Hair follicular keratinocyte (primary cell): ENCODE data around the gene MDC1. TPM values are rescaled to one million over a fixed set of nuclear protein-coding genes. Genes with fewer than 3 reads are reported as not detected.

Source experiments
- total RNA-seq: library from RNA; depleted of rRNA; stranded (reverse); fragments of >200 nt; gene quantifications from 2 replicates; pipeline ENCODE4 v1.2.3, GENCODE V29; 2015

MDC1 gene
- 9.9 and 17.6 TPM in 2 replicates for total RNA-seq

GRCh38 chr6:30717129-30717844 lies at the start of gene MDC1:
Gene MDC1 (minus strand): TSS chr6:30717281. CDS start chr6:30715175, 2,106 bp downstream.

GRCh38 chr6:30744054-30744805 lies 27.1 kb upstream of the MDC1 start, which contains the start of gene IER3:
Gene IER3 (minus strand): TSS chr6:30744547. CDS start chr6:30744518, 29 bp downstream.

GRCh38 chr6:30742316-30743098 lies 25.4 kb upstream of the MDC1 start, which contains the start of gene FLOT1:
Gene FLOT1 (minus strand): TSS chr6:30742687. CDS start chr6:30742189, 498 bp downstream.

GRCh38 chr6:30719791-30720737 lies 3.0 kb upstream of the MDC1 start, which contains the start of gene TUBB:
Gene TUBB (plus strand): TSS chr6:30720352. CDS start chr6:30720507, 155 bp downstream.

GRCh38 chr6:30690403-30691207 lies 26.5 kb downstream of the MDC1 start, which contains the start of gene NRM:
Gene NRM (minus strand): TSS chr6:30690984. CDS start chr6:30690974, 10 bp downstream.

GRCh38 chr6:30686009-30686907 lies 30.8 kb downstream of the MDC1 start, which contains the start of gene PPP1R18:
Gene PPP1R18 (minus strand): TSS chr6:30686645. CDS start chr6:30686018, 627 bp downstream.

GRCh38 chr6:30672445-30673253 lies 44.4 kb downstream of the MDC1 start, which contains the start of gene DHX16:
Gene DHX16 (minus strand): TSS chr6:30673006. CDS start chr6:30672841, 165 bp downstream.

Other genes with a start within 250 kb of the MDC1 start
- gene HLA-E, start 227.8 kb downstream of the MDC1 start, total RNA-seq: 122 and 194 TPM in 2 replicates
- 39.2 and 43.2 TPM in 2 replicates for gene GNL1, start 160.8 kb downstream of the MDC1 start, total RNA-seq
- 2.3 and 4.0 TPM in 2 replicates for gene PRR3, start 160.0 kb downstream of the MDC1 start, total RNA-seq
- 34.5 and 41.9 TPM in 2 replicates for gene ABCF1, start 145.8 kb downstream of the MDC1 start, total RNA-seq
- gene PPP1R10, start 100.0 kb downstream of the MDC1 start, total RNA-seq: 24.8 and 31.6 TPM in 2 replicates
- 62.8 and 82.6 TPM in 2 replicates for gene MRPS18B, start 99.4 kb downstream of the MDC1 start, total RNA-seq
- gene ATAT1, start 90.4 kb downstream of the MDC1 start, total RNA-seq: 1.6 and 6.2 TPM in 2 replicates
- 6.1 and 10.6 TPM in 2 replicates for gene C6orf136, start 70.1 kb downstream of the MDC1 start, total RNA-seq
- 19.4 and 33.6 TPM in 2 replicates for gene DHX16, start 44.3 kb downstream of the MDC1 start, total RNA-seq
- 75.3 and 97.1 TPM in 2 replicates for gene PPP1R18, start 30.6 kb downstream of the MDC1 start, total RNA-seq
- gene NRM, start 26.3 kb downstream of the MDC1 start, total RNA-seq: 7.4 and 12.4 TPM in 2 replicates
- gene TUBB, start 3.1 kb upstream of the MDC1 start, total RNA-seq: 521 and 1,018 TPM in 2 replicates
- 26.1 and 35.9 TPM in 2 replicates for gene FLOT1, start 25.4 kb upstream of the MDC1 start, total RNA-seq
- 518 and 821 TPM in 2 replicates for gene IER3, start 27.3 kb upstream of the MDC1 start, total RNA-seq
- 225 and 283 TPM in 2 replicates for gene DDR1, start 167.2 kb upstream of the MDC1 start, total RNA-seq
- 8.5 and 13.6 TPM in 2 replicates for gene GTF2H4, start 190.9 kb upstream of the MDC1 start, total RNA-seq
- 20.7 and 29.4 TPM in 2 replicates for gene VARS2, start 197.0 kb upstream of the MDC1 start, total RNA-seq
- not detected in 2 replicates for gene SFTA2, start 214.9 kb upstream of the MDC1 start, total RNA-seq
- not detected in 2 replicates for gene MUCL3, start 223.7 kb upstream of the MDC1 start, total RNA-seq